Lower leg skin (tissue), 4 donors: Measurements from ENCODE around the gene TULP4. TPM values are rescaled to one million over a fixed set of nuclear protein-coding genes. Genes with fewer than 3 reads are reported as not detected.
"Not testable (repeated sequence)": the region's sequence is repeated elsewhere in the genome, so short reads cannot be mapped to it uniquely, and the experiment has no call there.

Experiments used
- DNase-seq, 2 donors: peaks; one replicate each; pipeline ENCODE4 v3.0.0-alpha.2; 2019; ENCODE audit warnings: low spot score in 2 of 2
- H3K4me3 ChIP-seq: fragments of 200-600 bp; sonication (generic); 2 replicates; pipeline ENCODE4 v1.5.1; 2017; ENCODE audit warnings: mild to moderate bottlenecking, low read depth; ENCODE audit not compliant: poor library complexity, severe bottlenecking
- CTCF ChIP-seq, 3 donors: fragments of 450-650 bp; IDR thresholded peaks; one replicate each; pipeline ENCODE4 v1.5.1; 2016; ENCODE audit warnings: antibody characterized with exemption in 3 of 3, mild to moderate bottlenecking in 3 of 3, moderate library complexity in 2 of 3
- POLR2A ChIP-seq, 2 donors: fragments of 450-650 bp; IDR thresholded peaks; one replicate each; pipeline ENCODE4 v1.6.1; 2016 to 2017; ENCODE audit warnings: antibody characterized with exemption in 2 of 2, mild to moderate bottlenecking in 1 of 2, moderate library complexity in 1 of 2
- WGBS, 2 donors: methylation state at CpG; one replicate each; pipeline ENCODE4 v1.1.5; 2018; 5-methylcytosine and 5-hydroxymethylcytosine counted together
- intact Hi-C: fragments of 100-400 bp; cut with DNase I; formaldehyde crosslinking; loops from one replicate; pipeline ENCODE4 v1.15.0; 2023; ENCODE audit warnings: low total_unique reads
- total RNA-seq, 4 donors: library from RNA; depleted of rRNA; stranded (reverse); fragments of >200 nt; gene quantifications; one replicate each; pipeline ENCODE4 v1.1.0, GENCODE V29; 2016

TULP4 gene
- total RNA-seq, 4 donors from 2014 or later: 141 to 198 (median 148) TPM

GRCh38 chr6:158467923-158468322 lies 155.7 kb downstream of the TULP4 start:
- no peak for DNase-seq
- TF ChIP-seq POLR2A (IDR thresholded peaks at IDR 0.05) (no peak), CTCF (IDR thresholded peaks at IDR 0.05) (no peak)
- WGBS, 2 donors: 80 to 90% methylated on average over 6 of the region's 6 CpGs
- intact Hi-C loops: no loop called here
- H3K4me3 ChIP-seq: no peak overlapping the region

GRCh38 chr6:158468666-158469065 lies 156.4 kb downstream of the TULP4 start:
- WGBS, 2 donors: 88 to 94% methylated on average over 6 of the region's 6 CpGs
- intact Hi-C loops: no loop called here
- no peak for TF ChIP-seq CTCF (IDR thresholded peaks at IDR 0.05)
- TF ChIP-seq POLR2A (IDR thresholded peaks at IDR 0.05): no peak
- H3K4me3 ChIP-seq: no peak overlapping the region
- no peak for DNase-seq

GRCh38 chr6:158470023-158470422 lies 157.8 kb downstream of the TULP4 start:
- WGBS, 2 donors: 99% methylated on average over 18 of the region's 18 CpGs
- intact Hi-C loops, DNase-seq, H3K4me3 ChIP-seq: not testable (repeated sequence)

- TF ChIP-seq POLR2A (IDR thresholded peaks at IDR 0.05) (no peak), CTCF (IDR thresholded peaks at IDR 0.05) (no peak)
- intact Hi-C loops: no loop called here
- DNase-seq: no peak
Measured at GRCh38 chr6:158471339-158471738, 159.1 kb downstream of the TULP4 start.

GRCh38 chr6:158472447-158472846 lies 160.2 kb downstream of the TULP4 start:
- TF ChIP-seq CTCF (IDR thresholded peaks at IDR 0.05) (no peak), POLR2A (IDR thresholded peaks at IDR 0.05) (no peak)
- WGBS, 2 donors: 67 to 86% methylated on average over 5 of the region's 5 CpGs
- H3K4me3 ChIP-seq: no peak overlapping the region
- intact Hi-C loops: no loop called here
- DNase-seq: no peak

More at GRCh38 chr6:158471339-158471738, 159.1 kb downstream of the TULP4 start:
- H3K4me3 ChIP-seq: no peak overlapping the region
- 86 to 92% methylated on average over 3 of the region's 3 CpGs for WGBS, 2 donors

- TF ChIP-seq POLR2A (IDR thresholded peaks at IDR 0.05) (no peak), CTCF (IDR thresholded peaks at IDR 0.05) (no peak)
- intact Hi-C loops: no loop called here
- no peak overlapping the region for H3K4me3 ChIP-seq
- DNase-seq: no peak
- 74 to 81% methylated on average over 5 of the region's 5 CpGs for WGBS, 2 donors
Measured at GRCh38 chr6:158474961-158475343, 162.7 kb downstream of the TULP4 start.
